Omental fat pad (tissue), 4 donors: ENCODE data around the gene CARNS1. TPM values are rescaled to one million over a fixed set of nuclear protein-coding genes. Genes with fewer than 3 reads are reported as not detected.

Source experiments
- ATAC-seq: fragments of 150-250 bp; one replicate; pipeline ENCODE4 v1.9.1; 2016; ENCODE audit warnings: mild to moderate bottlenecking, moderate library complexity; ENCODE audit not compliant: low FRiP score
- DNase-seq: peaks from one replicate; pipeline ENCODE4 v3.0.0-alpha.2; 2019; ENCODE audit warnings: low spot score
- total RNA-seq, 4 donors: library from RNA; depleted of rRNA; stranded (reverse); fragments of >200 nt; gene quantifications; one replicate each; pipeline ENCODE4 v1.1.0, GENCODE V29; 2016
- TF ChIP-seq, protein P1 (sequence below), 3 donors: fragments of 450-650 bp; IDR thresholded peaks; one replicate each; pipeline ENCODE4 v1.5.1; 2016 to 2017; ENCODE audit warnings: antibody characterized with exemption in 3 of 3, mild to moderate bottlenecking in 3 of 3, moderate library complexity in 2 of 3

Gene CARNS1
- total RNA-seq, 4 donors from 2014 or later: 0.47 to 42.6 (median 7.5) TPM

DNA sequence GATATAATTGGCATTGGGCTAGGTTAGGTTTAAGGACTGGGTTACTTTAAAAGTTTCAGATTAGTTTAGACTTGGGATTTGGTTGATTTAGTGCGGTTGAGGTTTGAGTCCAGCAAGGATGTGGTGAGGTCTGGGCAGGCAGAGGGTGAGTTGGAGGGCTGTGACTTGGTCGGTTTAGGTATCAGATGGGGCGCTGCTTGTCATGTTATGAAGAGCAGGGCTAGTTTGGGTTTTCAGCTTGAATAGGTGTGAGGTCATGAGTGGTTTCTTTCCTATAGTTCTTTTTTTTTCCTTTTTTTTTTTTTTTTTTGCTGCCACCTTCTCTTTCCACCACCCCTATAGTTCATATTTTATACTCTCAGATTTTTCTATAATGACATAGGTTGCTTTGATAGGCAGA is 46.9 kb upstream of the CARNS1 start:
- TF ChIP-seq, protein P1, sequence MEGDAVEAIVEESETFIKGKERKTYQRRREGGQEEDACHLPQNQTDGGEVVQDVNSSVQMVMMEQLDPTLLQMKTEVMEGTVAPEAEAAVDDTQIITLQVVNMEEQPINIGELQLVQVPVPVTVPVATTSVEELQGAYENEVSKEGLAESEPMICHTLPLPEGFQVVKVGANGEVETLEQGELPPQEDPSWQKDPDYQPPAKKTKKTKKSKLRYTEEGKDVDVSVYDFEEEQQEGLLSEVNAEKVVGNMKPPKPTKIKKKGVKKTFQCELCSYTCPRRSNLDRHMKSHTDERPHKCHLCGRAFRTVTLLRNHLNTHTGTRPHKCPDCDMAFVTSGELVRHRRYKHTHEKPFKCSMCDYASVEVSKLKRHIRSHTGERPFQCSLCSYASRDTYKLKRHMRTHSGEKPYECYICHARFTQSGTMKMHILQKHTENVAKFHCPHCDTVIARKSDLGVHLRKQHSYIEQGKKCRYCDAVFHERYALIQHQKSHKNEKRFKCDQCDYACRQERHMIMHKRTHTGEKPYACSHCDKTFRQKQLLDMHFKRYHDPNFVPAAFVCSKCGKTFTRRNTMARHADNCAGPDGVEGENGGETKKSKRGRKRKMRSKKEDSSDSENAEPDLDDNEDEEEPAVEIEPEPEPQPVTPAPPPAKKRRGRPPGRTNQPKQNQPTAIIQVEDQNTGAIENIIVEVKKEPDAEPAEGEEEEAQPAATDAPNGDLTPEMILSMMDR (IDR thresholded peaks at IDR 0.05): no peak
- ATAC-seq (no peak), DNase-seq (no peak)

DNA sequence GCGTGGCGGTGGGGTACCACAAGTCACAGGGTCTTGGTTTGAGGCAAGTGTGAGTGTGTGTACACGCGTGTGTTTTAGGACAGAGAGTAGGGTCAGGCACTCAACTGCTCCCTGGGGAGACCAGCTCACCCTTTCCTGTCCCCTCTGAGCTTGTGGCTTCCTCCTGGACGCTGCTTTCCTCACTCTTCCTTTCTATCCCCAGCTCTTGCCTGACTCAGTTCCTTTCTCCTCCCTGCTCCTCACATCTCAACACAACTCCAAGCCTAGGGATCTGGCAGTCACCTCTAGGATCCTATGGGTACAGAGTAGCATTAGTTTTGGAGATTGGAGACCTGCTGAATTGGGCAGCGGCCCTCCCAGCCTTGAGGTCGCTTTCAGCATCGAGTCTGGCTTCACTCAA is 46.2 kb upstream of the CARNS1 start:
- DNase-seq: no peak
- ATAC-seq: no peak
- TF ChIP-seq, protein P1 (IDR thresholded peaks at IDR 0.05): no peak

DNA sequence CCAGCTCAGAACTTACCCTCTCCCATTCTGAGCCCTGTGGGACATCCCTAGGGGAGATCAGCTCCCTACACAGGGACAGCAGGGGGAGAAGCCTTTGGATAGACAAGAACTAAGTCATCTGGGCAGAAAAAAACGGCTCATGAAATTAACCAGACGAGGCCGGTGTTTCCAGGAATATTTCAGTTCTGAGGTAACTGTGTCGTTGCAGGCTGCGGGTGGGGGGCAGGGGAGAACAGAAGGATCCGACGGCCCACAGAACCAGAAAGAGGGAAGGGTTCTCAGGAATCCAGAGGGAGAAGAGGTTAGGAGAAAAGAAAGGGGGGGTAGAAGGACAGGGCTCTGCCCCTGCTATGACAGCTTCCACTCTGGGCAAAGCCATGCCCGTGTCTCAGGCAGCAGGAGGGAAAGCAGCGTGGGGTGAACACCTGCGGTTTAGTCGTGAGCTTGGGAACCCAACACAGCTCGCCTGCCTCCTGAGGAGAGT is 45.6 kb upstream of the CARNS1 start:
- no peak for DNase-seq
- ATAC-seq: no peak
- TF ChIP-seq, protein P1 (IDR thresholded peaks at IDR 0.05): no peak

DNA sequence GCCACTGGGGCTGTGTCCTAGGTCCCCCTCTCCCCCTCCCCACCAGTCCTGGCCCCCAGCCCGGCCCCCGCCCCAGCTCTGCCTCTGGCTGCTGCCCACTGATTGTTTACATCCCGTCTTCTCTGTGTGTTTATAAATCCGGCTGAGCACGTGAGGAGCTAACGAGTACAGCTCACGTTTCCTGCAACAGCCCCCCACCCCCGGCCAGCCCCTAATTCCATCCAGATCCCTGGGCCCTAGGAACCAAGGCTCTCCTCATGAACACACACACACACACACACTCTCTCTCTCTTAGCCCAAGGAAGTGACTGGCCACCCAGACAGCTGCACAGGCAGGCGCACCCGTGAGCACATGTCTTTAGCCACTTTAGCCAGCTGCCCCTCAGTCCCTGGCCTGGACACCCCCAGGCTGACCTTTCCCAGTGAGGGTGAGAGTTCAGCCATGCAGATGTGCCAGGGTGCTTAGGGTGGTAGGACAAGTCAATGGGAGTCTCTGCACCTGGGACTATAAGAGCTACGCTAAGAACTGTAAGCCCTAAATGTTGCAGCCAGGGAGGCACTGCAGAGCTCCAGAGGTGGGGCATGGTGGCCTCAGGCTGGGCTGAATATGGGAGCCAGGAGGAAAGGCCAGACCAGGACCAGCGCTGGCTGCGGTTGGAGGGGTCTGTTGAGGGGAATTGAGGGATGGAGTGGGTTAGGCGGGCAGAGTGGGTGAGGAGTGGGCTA is 45.0 kb upstream of the CARNS1 start:
- TF ChIP-seq, protein P1 (IDR thresholded peaks at IDR 0.05): no peak
- no peak for ATAC-seq
- no peak for DNase-seq

- TF ChIP-seq, protein P1 (IDR thresholded peaks at IDR 0.05): peak in 1 of 3 donors; percentile 7
- ATAC-seq (no peak), DNase-seq (no peak)
Measured at GRCh38 chr11:67371189-67371910, 44.1 kb upstream of the CARNS1 start.

DNA sequence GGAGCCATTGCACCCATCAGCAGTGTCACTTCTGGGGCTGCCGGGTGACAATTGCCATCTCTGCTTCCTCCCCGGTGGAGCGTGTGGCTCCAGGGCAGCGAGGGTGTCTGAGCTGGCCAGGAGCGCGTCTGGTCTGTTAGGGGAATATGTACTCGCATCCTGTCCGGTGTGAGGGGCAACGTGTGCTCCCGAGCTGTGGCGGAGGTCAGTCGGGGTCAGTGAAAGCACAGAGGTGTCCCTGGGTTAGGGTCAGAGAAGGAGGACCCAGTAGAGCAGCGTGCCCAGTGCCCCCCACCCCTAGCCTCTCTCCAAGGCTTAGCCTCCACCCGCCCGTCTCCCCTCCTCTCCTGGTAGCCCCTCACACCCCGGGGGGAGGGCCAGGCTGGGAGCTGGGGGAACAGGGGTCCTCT is 43.6 kb upstream of the CARNS1 start:
- DNase-seq (no peak), ATAC-seq (no peak)

More for the DNA sequence above, 43.6 kb upstream of the CARNS1 start:
- TF ChIP-seq, protein P1 (IDR thresholded peaks at IDR 0.05): no peak
